GM18520 (cell line): ENCODE results near the gene ZNF33B.
"Not testable (repeated sequence)": the region's sequence is repeated elsewhere in the genome, so short reads cannot be mapped to it uniquely, and the experiment has no call there.

Source experiments
- ATAC-seq: cut with Tn5 transposase; IDR thresholded peaks from one replicate; pipeline ENCODE4 v1.9.1; 2021; ENCODE audit not compliant: unreplicated experiment

Gene ZNF33B

DNA sequence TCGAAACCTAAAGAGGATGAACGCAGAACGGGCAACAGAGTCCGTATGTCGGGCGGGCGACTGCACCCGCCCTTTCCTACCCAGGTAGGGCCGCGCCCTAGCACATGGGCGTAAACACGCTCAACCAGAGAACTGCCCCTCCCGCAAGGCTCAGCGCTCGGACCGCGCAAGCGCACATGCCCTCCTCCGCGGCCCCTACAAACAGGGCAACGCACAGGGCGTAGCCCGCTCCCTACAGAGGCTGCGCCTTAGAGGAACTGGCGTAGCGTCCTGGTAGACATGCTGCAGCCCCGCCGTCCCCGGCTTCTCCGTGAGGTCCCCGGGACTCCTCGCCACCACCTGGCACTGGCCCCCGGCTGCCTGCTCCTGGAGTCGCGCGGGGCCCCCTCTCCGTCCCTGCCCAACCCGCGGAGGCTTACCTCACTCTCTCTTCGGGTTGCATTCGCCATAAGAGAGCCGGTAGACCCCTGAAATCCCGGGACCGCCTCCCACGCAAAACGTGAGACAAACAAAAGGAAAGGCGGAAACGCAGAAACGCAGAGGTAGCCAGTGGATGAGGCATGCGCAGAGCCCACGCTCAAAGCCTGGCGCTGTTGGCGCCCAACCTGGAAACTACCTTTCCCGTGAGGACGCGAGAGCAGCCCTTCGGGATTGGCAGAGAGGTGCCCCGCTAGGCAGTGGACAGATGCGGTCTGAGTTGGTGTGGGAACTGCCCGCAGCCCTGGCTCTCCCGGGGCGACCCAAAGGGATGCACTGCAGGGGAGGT is at the start of gene ZNF33B:
ZNF33B (minus strand) TSS at position 516 of the 766 bp plus-strand sequence. CDS start 1,642 bp downstream, outside the sequence.
- ATAC-seq: peak; percentile 92

DNA sequence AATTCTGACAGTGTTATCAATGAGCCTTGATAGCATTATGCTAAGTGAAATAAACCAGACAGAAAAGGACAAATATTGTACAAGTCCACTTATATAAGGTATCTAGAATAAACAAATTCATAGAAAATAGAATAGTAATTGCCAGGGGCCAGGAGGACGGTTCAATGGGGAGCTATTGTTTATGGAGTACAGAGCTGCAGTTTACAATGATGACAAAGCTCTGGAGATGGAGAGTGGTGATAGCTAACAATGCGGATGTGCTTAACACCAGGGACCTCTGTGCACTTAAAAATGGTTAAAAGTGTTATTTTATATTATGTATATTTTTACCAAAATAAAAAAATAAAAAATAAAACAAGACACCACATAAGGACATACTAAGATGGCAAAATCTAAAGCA is 46.1 kb upstream of the ZNF33B start:
- ATAC-seq: no peak

GRCh38 chr10:42680267-42680666 is 41.9 kb upstream of the ZNF33B start:
- no peak for ATAC-seq

DNA sequence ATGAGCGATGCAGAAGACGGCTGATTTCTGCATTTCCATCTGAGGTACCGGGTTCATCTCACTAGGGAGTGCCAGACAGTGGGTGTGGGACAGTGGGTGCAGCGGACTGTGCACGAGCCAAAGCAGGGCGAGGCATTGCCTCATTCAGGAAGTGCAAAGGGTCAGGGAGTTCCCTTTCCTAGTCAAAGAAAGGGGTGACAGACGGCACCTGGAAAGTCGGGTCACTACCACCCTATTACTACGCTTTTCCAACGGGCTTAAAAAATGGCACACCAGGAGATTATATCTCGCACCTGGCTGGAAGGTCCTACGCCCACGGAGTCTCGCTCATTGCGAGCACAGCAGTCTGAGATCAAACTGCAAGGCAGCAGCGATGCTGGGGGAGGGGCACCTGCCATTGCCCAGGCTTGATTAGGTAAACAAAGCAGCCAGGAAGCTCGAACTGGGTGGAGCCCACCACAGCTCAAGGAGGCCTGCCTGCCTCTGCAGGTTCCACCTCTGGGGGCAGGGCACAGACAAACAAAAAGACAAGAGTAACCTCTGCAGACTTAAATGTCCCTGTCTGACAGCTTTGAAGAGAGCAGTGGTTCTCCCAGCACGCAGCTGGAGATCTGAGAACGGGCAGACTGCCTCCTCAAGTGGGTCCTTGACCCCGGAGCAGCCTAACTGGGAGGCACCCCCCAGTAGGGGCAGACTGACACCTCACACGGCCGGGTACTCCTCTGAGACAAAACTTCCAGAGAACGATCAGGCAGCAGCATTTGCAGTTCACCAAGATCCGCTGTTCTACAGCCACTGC is 27.0 kb upstream of the ZNF33B start:
- not testable (repeated sequence) for ATAC-seq

- ATAC-seq: no peak
Measured at GRCh38 chr10:42654419-42654818, 16.0 kb upstream of the ZNF33B start.

DNA sequence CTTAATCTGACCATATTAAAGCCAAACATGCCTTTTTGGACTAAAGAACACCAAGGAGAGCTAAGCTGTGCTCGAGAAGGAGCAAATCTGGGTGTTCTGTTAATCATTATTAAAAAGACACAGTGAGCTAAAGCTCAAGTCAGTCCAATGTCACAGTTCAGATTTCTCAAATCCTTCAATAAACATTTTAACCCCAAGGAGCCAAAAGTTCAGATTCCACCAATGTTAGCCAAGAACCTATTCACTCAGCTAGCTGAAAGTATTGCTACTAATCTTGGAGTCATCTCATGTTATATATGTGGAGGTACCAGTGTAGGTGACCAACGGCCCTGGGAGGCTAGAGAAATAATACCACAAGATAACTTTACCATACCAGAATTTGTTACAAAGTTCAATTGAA is 14.5 kb upstream of the ZNF33B start:
- ATAC-seq: no peak

GRCh38 chr10:42650374-42650773 is 12.0 kb upstream of the ZNF33B start:
- ATAC-seq: no peak

GRCh38 chr10:42648512-42648911 is 10.1 kb upstream of the ZNF33B start:
- no peak for ATAC-seq

DNA sequence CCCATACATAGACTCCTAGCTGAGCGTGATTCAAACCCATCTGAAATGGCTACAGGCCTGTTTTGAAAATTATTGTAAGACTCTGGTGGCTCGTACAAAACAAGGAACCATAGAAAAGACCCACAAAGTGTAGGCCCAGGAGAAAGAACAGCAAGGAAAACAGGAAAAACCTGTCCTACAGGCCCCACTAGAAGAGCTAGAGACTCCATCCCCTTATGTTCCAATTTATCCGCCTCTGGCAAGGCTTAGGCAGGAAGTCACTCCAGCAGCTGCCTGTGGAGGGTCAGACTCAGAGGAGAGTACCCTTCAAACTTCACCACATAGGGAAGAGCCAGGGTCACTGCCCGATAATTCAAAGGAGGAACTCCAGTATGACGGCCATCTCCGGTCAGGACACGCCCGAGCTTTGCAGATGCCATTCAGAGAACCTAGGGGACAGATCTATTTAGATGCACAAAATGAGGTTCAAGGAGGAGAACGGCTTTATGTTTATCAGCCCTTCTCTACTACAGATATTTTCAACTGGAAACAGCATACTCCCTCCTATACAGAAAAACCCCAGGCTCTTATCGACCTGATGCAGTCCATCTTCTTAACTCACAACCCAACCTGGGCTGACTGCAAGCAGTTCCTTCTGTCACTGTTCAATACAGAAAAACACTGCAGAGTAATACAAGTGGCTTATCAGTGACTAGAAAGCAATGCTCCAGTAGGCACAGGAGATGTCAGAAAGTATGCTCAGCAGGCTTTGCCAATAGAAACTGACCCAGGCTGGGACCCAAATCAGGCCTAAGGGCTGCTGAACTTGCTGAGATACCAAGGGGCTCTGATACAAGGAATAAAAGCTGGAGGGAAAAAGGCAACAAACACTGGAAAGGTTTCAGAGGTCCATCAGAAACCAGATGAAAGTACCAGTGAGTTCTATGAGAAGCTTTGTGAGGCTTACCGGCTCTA is 8.6 kb upstream of the ZNF33B start:
- no peak for ATAC-seq

DNA sequence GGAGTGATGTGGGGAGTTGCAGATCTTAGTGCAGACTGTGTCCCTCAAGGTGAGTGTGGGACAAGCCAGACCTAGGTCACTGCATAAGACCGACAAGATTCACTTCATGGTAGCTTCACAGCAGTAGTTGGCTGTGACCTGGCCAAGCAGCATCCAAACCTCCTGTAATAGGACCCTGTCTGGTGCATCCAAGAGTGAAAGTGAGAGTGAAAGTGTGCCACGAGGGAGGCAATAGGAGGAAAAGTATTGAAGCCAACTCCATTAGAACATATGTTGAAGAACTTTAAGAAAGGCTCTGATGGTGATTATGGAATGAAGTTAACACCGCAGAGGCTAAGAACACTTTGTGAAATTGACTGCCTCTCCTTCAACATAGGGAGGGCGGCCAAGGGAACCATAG is 7.8 kb upstream of the ZNF33B start:
- ATAC-seq: no peak

GRCh38 chr10:42645516-42645915 is 7.1 kb upstream of the ZNF33B start:
- no peak for ATAC-seq

DNA sequence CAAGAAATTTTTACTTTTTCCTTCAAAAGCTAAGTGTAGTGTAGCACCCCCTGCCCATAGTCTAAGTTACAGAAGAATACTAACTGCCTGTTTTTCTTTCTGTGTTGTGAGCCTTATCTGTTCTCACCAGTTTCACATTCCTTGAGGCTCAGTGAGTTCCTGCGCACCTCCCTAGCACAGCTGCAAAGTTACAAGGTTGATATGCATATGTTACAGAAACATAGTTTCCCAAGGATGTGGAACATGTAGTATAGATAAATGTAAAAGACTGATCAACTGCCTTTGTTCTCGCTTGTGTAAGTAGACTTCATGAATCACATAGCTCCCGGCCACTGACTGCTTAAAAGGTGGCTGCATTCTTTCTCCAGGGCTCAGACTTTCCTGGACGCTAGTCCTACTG is 6.7 kb upstream of the ZNF33B start:
- no peak for ATAC-seq

GRCh38 chr10:42640610-42641229 is 2.4 kb upstream of the ZNF33B start:
- ATAC-seq: no peak

GRCh38 chr10:42638821-42639270 is 476 bp upstream of the ZNF33B start:
- no peak for ATAC-seq

DNA sequence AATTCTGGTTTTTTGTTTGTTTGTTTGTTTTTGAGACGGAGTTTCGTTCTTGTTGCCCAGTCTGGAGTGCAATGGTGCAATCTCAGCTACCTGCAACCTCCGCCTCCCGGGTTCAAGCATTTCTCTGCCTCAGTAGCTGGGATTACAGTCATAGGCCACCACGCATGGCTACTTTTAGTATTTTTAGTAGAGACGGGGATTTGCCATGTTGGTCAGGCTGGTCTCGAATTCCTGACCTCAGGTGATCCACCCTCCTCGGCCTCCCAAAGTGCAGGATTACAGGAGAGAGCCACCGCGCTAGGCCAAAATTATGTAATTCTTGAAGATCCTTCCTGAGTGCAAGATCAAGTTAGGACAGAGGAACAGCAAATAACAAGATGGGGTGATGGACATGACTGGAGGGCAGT is 719 bp downstream of the ZNF33B start:
- ATAC-seq: no peak

- no peak for ATAC-seq
Measured at GRCh38 chr10:42637142-42637541, 1.2 kb downstream of the ZNF33B start.

DNA sequence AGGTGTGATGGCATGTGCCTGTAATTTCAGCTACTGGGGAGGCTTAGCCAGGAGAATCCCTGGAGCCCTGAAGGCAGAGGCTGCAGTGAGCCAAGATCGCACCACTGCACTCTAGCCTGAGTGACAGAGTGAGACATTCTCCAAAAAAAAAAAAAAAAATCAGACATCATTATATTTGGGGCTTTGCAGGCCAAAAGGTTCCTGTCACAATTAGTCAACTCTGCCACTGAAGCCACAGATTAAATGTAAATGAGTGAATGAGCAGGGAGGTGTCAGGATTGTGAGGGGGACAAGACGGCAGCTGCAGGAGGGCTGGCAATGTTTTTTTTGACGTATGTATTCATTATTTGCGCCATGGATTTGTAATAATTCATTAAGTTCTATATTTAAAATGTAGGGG is 3.3 kb downstream of the ZNF33B start:
- no peak for ATAC-seq

- ATAC-seq: no peak
Measured at GRCh38 chr10:42632564-42632963, 5.8 kb downstream of the ZNF33B start.

- no peak for ATAC-seq
Measured at GRCh38 chr10:42630537-42631134, 7.7 kb downstream of the ZNF33B start.

- ATAC-seq: no peak
Measured at GRCh38 chr10:42623929-42624328, 14.4 kb downstream of the ZNF33B start.
